ENCODE results near the gene FARS2. TPM values are rescaled to one million over a fixed set of nuclear protein-coding genes. Genes with fewer than 3 reads are reported as not detected.

FARS2 gene
- total and polyA plus RNA-seq, 2 experiments from 2014 or later, result 9.9 to 15.4 TPM

- Histone ChIP-seq H2AFZ (no peak overlapping the region), H3K9me3 (ENCODE audit: low read depth) (no peaks in the 10 kb centered on the region), H3K27me3 (no peaks in the 10 kb centered on the region), H3K9me2 (replicated peaks; ENCODE audit: insufficient read depth) (no peaks in the 10 kb centered on the region), H3K4me3 (no peak overlapping the region), H3K4me2 (no peak overlapping the region), H3K36me3 (replicated peaks; ENCODE audit: insufficient read depth, low read depth) (no peaks in the 10 kb centered on the region), H3K4me1 (ENCODE audit: insufficient read depth) (no peaks in the 10 kb centered on the region), H3K27ac (no peak overlapping the region), H3K79me2 (no peaks in the 10 kb centered on the region), H4K20me1 (ENCODE audit: insufficient read depth, poor library complexity, severe bottlenecking) (no peaks in the 10 kb centered on the region)
- WGBS (ENCODE audit: low lambda C conversion rate, missing lambda C conversion rate), result 88% methylated on average over 5 of the region's 5 CpGs
- no peak for DNase-seq (ENCODE audit: low spot score)
- TF ChIP-seq EZH2 (IDR thresholded peaks at IDR 0.05; ENCODE audit: borderline replicate concordance) (no peak), EZH2phosphoT487 (IDR thresholded peaks at IDR 0.05; ENCODE audit: low read depth, severe bottlenecking, unreplicated experiment) (no peak), CTCF (IDR thresholded peaks at IDR 0.05; ENCODE audit: poor library complexity) (no peak)
Observed at GRCh38 chr6:5466281-5467136, 205.2 kb downstream of the FARS2 start.

- Histone ChIP-seq H3K9me2 (replicated peaks; ENCODE audit: insufficient read depth) (no peaks in the 10 kb centered on the region), H4K20me1 (ENCODE audit: insufficient read depth, poor library complexity, severe bottlenecking) (no peaks in the 10 kb centered on the region), H3K27ac (no peak overlapping the region), H3K4me1 (ENCODE audit: insufficient read depth) (no peaks in the 10 kb centered on the region), H3K79me2 (no peaks in the 10 kb centered on the region), H2AFZ (no peak overlapping the region), H3K9me3 (ENCODE audit: low read depth) (no peaks in the 10 kb centered on the region), H3K4me2 (no peak overlapping the region), H3K4me3 (no peak overlapping the region), H3K36me3 (replicated peaks; ENCODE audit: insufficient read depth, low read depth) (no peaks in the 10 kb centered on the region), H3K27me3 (no peaks in the 10 kb centered on the region)
- 71% methylated on average over 4 of the region's 4 CpGs for WGBS (ENCODE audit: low lambda C conversion rate, missing lambda C conversion rate)
- no peak for TF ChIP-seq EZH2 (IDR thresholded peaks at IDR 0.05; ENCODE audit: borderline replicate concordance)
- no peak for TF ChIP-seq EZH2phosphoT487 (IDR thresholded peaks at IDR 0.05; ENCODE audit: low read depth, severe bottlenecking, unreplicated experiment)
- TF ChIP-seq CTCF (IDR thresholded peaks at IDR 0.05; ENCODE audit: poor library complexity), result no peak
- DNase-seq (ENCODE audit: low spot score), result no peak
Observed at GRCh38 chr6:5468586-5468985, 207.3 kb downstream of the FARS2 start.

GRCh38 chr6:5469101-5469846 is 208.0 kb downstream of the FARS2 start:
- Histone ChIP-seq H3K27ac (no peak overlapping the region), H3K4me1 (ENCODE audit: insufficient read depth) (no peaks in the 10 kb centered on the region), H3K27me3 (no peaks in the 10 kb centered on the region), H2AFZ (no peak overlapping the region), H3K9me2 (replicated peaks; ENCODE audit: insufficient read depth) (no peaks in the 10 kb centered on the region), H3K4me2 (no peak overlapping the region), H3K9me3 (ENCODE audit: low read depth) (no peaks in the 10 kb centered on the region), H3K79me2 (no peaks in the 10 kb centered on the region), H3K4me3 (no peak overlapping the region), H4K20me1 (ENCODE audit: insufficient read depth, poor library complexity, severe bottlenecking) (no peaks in the 10 kb centered on the region), H3K36me3 (replicated peaks; ENCODE audit: insufficient read depth, low read depth) (no peaks in the 10 kb centered on the region)
- no peak for DNase-seq (ENCODE audit: low spot score)
- WGBS (ENCODE audit: low lambda C conversion rate, missing lambda C conversion rate), result 58% methylated on average over 14 of the region's 14 CpGs
- no peak for TF ChIP-seq EZH2phosphoT487 (IDR thresholded peaks at IDR 0.05; ENCODE audit: low read depth, severe bottlenecking, unreplicated experiment)
- no peak for TF ChIP-seq EZH2 (IDR thresholded peaks at IDR 0.05; ENCODE audit: borderline replicate concordance)
- TF ChIP-seq CTCF (IDR thresholded peaks at IDR 0.05; ENCODE audit: poor library complexity), result no peak

Measured in hepatocyte (in vitro differentiated cells).